ENCODE data around the gene POLR3B. TPM values are rescaled to one million over a fixed set of nuclear protein-coding genes. Genes with fewer than 3 reads are reported as not detected.
"Not testable (repeated sequence)": the region's sequence is repeated elsewhere in the genome, so short reads cannot be mapped to it uniquely, and the experiment has no call there.

POLR3B gene
- total RNA-seq, 1 donor from 2014 or later: 8.1 TPM

DNA sequence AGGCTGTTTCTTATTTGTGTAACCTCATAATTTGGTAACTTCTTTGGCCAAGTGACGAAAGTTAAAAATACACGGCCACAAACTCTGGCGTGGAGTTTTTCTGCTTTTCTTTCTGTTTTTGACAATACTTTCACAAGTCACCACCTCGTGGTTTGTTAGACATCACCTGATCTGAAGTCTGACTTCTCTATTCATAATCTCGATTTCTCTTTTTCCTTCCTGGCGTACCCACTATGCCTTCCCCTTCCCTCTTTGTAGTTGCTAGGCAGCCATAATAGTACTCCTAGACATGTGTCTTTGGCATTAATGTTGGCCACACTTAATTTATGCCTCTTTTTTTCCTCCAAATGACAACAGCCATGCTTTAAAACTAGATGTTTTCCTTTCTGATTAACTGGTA, 97.6 kb downstream of the POLR3B start:
- H3K36me3 Mint-ChIP-seq (ENCODE audit: unreplicated experiment): peaks cover 16% of the 10 kb centered on the region
- H3K4me3 Mint-ChIP-seq (ENCODE audit: unreplicated experiment): no peak overlapping the region
- H3K27me3 Mint-ChIP-seq (ENCODE audit: unreplicated experiment): no peaks in the 10 kb centered on the region
- DNase-seq (ENCODE audit: extremely low spot score, unreplicated experiment): no peak
- no peak for TF ChIP-seq CTCF (IDR thresholded peaks at IDR 0.05)
- no peak overlapping the region for H3K27ac Mint-ChIP-seq (ENCODE audit: unreplicated experiment)
- no peaks in the 10 kb centered on the region for H3K9me3 Mint-ChIP-seq (ENCODE audit: unreplicated experiment)
- H3K4me1 Mint-ChIP-seq (ENCODE audit: unreplicated experiment): no peaks in the 10 kb centered on the region

GRCh38 chr12:106459124-106459523, 101.6 kb downstream of the POLR3B start:
- Mint-ChIP-seq H3K27me3 (ENCODE audit: unreplicated experiment) (no peaks in the 10 kb centered on the region), H3K9me3 (ENCODE audit: unreplicated experiment) (no peaks in the 10 kb centered on the region), H3K36me3 (ENCODE audit: unreplicated experiment) (peaks cover 18% of the 10 kb centered on the region)

GRCh38 chr12:106459534-106459933, 102.0 kb downstream of the POLR3B start:
- no peak for TF ChIP-seq CTCF (IDR thresholded peaks at IDR 0.05)
- no peak overlapping the region for H3K4me3 Mint-ChIP-seq (ENCODE audit: unreplicated experiment)
- no peaks in the 10 kb centered on the region for H3K27me3 Mint-ChIP-seq (ENCODE audit: unreplicated experiment)
- peaks cover 17% of the 10 kb centered on the region for H3K36me3 Mint-ChIP-seq (ENCODE audit: unreplicated experiment)
- no peak for DNase-seq (ENCODE audit: extremely low spot score, unreplicated experiment)
- H3K9me3 Mint-ChIP-seq (ENCODE audit: unreplicated experiment): no peaks in the 10 kb centered on the region
- H3K4me1 Mint-ChIP-seq (ENCODE audit: unreplicated experiment): no peaks in the 10 kb centered on the region
- no peak overlapping the region for H3K27ac Mint-ChIP-seq (ENCODE audit: unreplicated experiment)

More at GRCh38 chr12:106459124-106459523, 101.6 kb downstream of the POLR3B start:
- Mint-ChIP-seq H3K4me1 (ENCODE audit: unreplicated experiment) (no peaks in the 10 kb centered on the region), H3K27ac (ENCODE audit: unreplicated experiment) (no peak overlapping the region), H3K4me3 (ENCODE audit: unreplicated experiment) (no peak overlapping the region)
- DNase-seq (ENCODE audit: extremely low spot score, unreplicated experiment): no peak
- no peak for TF ChIP-seq CTCF (IDR thresholded peaks at IDR 0.05)

DNA sequence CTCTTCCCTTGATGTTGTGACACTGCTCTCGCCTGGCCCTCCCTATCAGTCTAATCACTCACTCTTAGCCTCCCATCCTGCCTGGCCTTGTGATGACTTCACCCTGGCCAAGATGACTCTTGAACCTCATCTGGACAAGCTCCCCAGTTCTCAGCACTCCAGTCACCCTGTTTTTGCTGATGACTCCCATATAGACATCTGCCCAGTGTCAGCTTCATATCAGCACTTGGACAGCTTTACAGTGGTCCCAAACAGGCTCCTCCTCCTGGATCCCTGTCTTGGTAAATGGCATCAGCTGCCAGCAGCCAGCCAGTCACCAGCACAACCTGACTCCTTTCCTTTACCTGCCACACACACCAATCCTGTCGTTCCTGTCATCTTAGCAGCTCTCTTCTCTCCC, 104.2 kb downstream of the POLR3B start:
- DNase-seq (ENCODE audit: extremely low spot score, unreplicated experiment): no peak
- Mint-ChIP-seq H3K27me3 (ENCODE audit: unreplicated experiment) (no peaks in the 10 kb centered on the region), H3K4me3 (ENCODE audit: unreplicated experiment) (no peak overlapping the region), H3K36me3 (ENCODE audit: unreplicated experiment) (peaks cover 23% of the 10 kb centered on the region), H3K27ac (ENCODE audit: unreplicated experiment) (no peak overlapping the region), H3K4me1 (ENCODE audit: unreplicated experiment) (no peaks in the 10 kb centered on the region), H3K9me3 (ENCODE audit: unreplicated experiment) (no peaks in the 10 kb centered on the region)
- no peak for TF ChIP-seq CTCF (IDR thresholded peaks at IDR 0.05)

- not testable (repeated sequence) for H3K4me3 Mint-ChIP-seq (ENCODE audit: unreplicated experiment); H3K4me1 Mint-ChIP-seq (ENCODE audit: unreplicated experiment); H3K27me3 Mint-ChIP-seq (ENCODE audit: unreplicated experiment); H3K9me3 Mint-ChIP-seq (ENCODE audit: unreplicated experiment); H3K27ac Mint-ChIP-seq (ENCODE audit: unreplicated experiment); DNase-seq (ENCODE audit: extremely low spot score, unreplicated experiment)
- peaks cover 26% of the 10 kb centered on the region for H3K36me3 Mint-ChIP-seq (ENCODE audit: unreplicated experiment)
These were observed 108.1 kb downstream of the POLR3B start for GRCh38 chr12:106465605-106466004.

GRCh38 chr12:106475662-106476061, 118.1 kb downstream of the POLR3B start:
- not testable (repeated sequence) for H3K9me3 Mint-ChIP-seq (ENCODE audit: unreplicated experiment); H3K4me1 Mint-ChIP-seq (ENCODE audit: unreplicated experiment); H3K36me3 Mint-ChIP-seq (ENCODE audit: unreplicated experiment); H3K27me3 Mint-ChIP-seq (ENCODE audit: unreplicated experiment); H3K4me3 Mint-ChIP-seq (ENCODE audit: unreplicated experiment); DNase-seq (ENCODE audit: extremely low spot score, unreplicated experiment); H3K27ac Mint-ChIP-seq (ENCODE audit: unreplicated experiment)

DNA sequence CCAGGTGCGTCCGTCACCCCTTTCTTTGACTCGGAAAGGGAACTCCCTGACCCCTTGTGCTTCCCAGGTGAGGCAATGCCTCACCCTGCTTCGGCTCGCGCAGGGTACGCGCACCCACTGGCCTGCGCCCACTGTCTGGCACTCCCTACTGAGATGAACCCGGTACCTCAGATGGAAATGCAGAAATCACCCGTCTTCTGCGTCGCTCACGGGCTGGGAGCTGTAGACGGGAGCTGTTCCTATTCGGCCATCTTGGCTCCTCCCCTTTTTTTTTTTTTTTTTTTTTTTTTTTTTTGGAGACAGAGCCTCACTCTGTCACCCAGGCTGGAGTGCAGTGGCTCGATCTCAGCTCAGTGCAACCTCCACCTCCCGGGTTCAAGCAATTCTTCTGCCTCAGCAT, 120.1 kb downstream of the POLR3B start:
- not testable (repeated sequence) for H3K4me1 Mint-ChIP-seq (ENCODE audit: unreplicated experiment); H3K9me3 Mint-ChIP-seq (ENCODE audit: unreplicated experiment); DNase-seq (ENCODE audit: extremely low spot score, unreplicated experiment); H3K36me3 Mint-ChIP-seq (ENCODE audit: unreplicated experiment); H3K27ac Mint-ChIP-seq (ENCODE audit: unreplicated experiment); H3K4me3 Mint-ChIP-seq (ENCODE audit: unreplicated experiment); H3K27me3 Mint-ChIP-seq (ENCODE audit: unreplicated experiment)

All from osteocyte (in vitro differentiated cells).